DOHH2 (cell line): Measurements from ENCODE around the gene MICAL1.
A peak's percentile ranks its signal among the peaks of the same experiment; 100 is the strongest.

ENCODE experiments used
- H3F3A ChIP-seq: fragments of 200-600 bp; sonication (generic), shearing (Covaris generic); 2 replicates; pipeline ENCODE4 v1.6.0; 2016; ENCODE audit warnings: antibody characterized with exemption, mild to moderate bottlenecking; ENCODE audit not compliant: control insufficient read depth, insufficient read depth
- H3K27ac ChIP-seq: fragments of 200-600 bp; sonication (generic); 2 replicates; pipeline ENCODE4 v1.5.1; 2014; ENCODE audit warnings: low read depth, mild to moderate bottlenecking, low read length, moderate library complexity
- H3K27me3 ChIP-seq: fragments of 200-600 bp; sonication (generic); 2 replicates; pipeline ENCODE4 v1.6.1; 2014; ENCODE audit warnings: mild to moderate bottlenecking, low read length, mixed read lengths; ENCODE audit not compliant: control insufficient read depth
- H3K36me3 ChIP-seq: fragments of 200-600 bp; sonication (generic); 2 replicates; pipeline ENCODE4 v1.6.1; 2014; ENCODE audit warnings: mild to moderate bottlenecking, low read length, moderate library complexity, mixed read lengths; ENCODE audit not compliant: control insufficient read depth
- H3K4me1 ChIP-seq: fragments of 200-600 bp; sonication (generic); 2 replicates; pipeline ENCODE4 v1.6.1; 2014; ENCODE audit warnings: mild to moderate bottlenecking, low read length, mixed read lengths; ENCODE audit not compliant: control insufficient read depth
- H3K4me2 ChIP-seq: fragments of 200-600 bp; sonication (generic); 2 replicates; pipeline ENCODE4 v1.6.0; 2014; ENCODE audit warnings: mild to moderate bottlenecking, low read length, moderate library complexity
- H3K4me3 ChIP-seq: fragments of 200-600 bp; sonication (generic); 2 replicates; pipeline ENCODE4 v1.5.1; 2014; ENCODE audit warnings: mild to moderate bottlenecking, low read length, mixed read lengths
- H3K79me2 ChIP-seq: fragments of 200-600 bp; sonication (generic); 2 replicates; pipeline ENCODE4 v1.6.1; 2014; ENCODE audit warnings: mild to moderate bottlenecking, low read length, mixed read lengths; ENCODE audit not compliant: control insufficient read depth
- H3K9me2 ChIP-seq: fragments of 200-600 bp; sonication (generic); replicated peaks from 2 replicates; pipeline ENCODE4 v1.6.1; 2014; ENCODE audit warnings: mild to moderate bottlenecking, low read length, mixed read lengths; ENCODE audit not compliant: control insufficient read depth
- H3K9me3 ChIP-seq: fragments of 200-600 bp; sonication (generic); 2 replicates; pipeline ENCODE4 v1.6.1; 2014; ENCODE audit warnings: antibody characterized with exemption, low read length, mixed read lengths; ENCODE audit not compliant: control insufficient read depth, insufficient read depth
- H4K20me1 ChIP-seq: fragments of 200-600 bp; sonication (generic); 2 replicates; pipeline ENCODE4 v1.6.0; 2014; ENCODE audit warnings: low read depth, mild to moderate bottlenecking, antibody characterized with exemption, low read length, moderate library complexity; ENCODE audit not compliant: control insufficient read depth, insufficient read depth
- EZH2phosphoT487 ChIP-seq: fragments of 200-600 bp; sonication (generic); IDR thresholded peaks from 2 replicates; pipeline ENCODE4 v1.6.1; 2017; ENCODE audit warnings: borderline replicate concordance, mild to moderate bottlenecking, antibody characterized with exemption, low read length, moderate library complexity, mixed read lengths
- TF ChIP-seq, protein P1 (sequence below): fragments of 200-600 bp; sonication (generic); IDR thresholded peaks from one replicate; pipeline ENCODE4 v1.5.1; 2014; ENCODE audit warnings: antibody characterized with exemption, mild to moderate bottlenecking, low read depth, low read length; ENCODE audit not compliant: poor library complexity, severe bottlenecking

Gene MICAL1

DNA sequence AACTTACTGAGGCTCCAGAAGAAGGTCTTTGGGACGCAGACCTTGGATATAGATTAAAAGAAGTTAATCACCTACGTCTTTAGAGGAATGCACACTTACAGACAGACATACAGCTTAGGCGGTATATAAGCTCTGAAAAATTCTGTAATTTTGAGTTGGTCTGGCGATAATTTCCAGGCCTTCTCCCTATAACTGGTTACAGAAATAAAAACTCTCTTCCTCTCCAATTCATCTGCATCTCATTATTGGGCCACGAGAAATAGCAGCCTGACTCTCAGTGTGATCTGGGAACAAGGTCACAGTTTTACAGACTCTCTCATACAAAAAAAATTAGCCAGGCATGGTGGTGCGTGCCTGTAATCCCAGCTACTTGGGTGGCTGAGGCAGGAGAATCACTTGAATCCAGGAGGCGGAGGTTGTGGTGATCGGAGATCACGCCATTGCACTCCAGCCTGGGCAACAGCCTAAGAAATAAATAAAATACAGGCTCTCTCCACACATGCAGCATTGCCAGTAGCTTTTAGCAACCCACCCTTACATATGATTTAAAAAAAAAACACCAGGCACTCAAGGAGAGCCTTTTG is 22.7 kb upstream of the MICAL1 start:
- Histone ChIP-seq H3K36me3 (peaks cover 85% of the 10 kb centered on the region), H3K4me3 (peak overlapping the region; percentile 54), H3K9me2 (no peaks in the 10 kb centered on the region)

DNA sequence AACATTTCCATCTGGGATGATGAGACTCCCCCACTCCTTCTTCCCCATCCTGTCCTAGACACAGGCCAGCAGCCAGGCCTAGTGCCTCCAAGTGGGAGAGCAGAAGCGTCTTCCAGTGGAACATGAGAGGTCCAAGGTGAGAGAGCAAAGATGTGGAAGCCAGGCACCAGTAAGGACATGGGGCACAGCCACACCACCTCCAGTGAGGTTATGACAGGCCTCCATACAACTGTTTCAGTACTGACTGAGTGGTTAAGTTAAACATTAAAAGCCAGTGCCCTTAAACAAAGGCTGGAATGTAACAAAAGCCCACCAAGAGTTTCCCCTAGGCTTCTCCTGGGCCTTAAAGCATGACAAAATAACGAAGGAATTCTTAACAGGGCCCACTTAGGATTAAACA is 22.2 kb upstream of the MICAL1 start:
- peaks cover 93% of the 10 kb centered on the region for H3K79me2 ChIP-seq
- H3K36me3 ChIP-seq, result peaks cover 91% of the 10 kb centered on the region
- TF ChIP-seq EZH2phosphoT487, result no peak
- TF ChIP-seq, protein P1, sequence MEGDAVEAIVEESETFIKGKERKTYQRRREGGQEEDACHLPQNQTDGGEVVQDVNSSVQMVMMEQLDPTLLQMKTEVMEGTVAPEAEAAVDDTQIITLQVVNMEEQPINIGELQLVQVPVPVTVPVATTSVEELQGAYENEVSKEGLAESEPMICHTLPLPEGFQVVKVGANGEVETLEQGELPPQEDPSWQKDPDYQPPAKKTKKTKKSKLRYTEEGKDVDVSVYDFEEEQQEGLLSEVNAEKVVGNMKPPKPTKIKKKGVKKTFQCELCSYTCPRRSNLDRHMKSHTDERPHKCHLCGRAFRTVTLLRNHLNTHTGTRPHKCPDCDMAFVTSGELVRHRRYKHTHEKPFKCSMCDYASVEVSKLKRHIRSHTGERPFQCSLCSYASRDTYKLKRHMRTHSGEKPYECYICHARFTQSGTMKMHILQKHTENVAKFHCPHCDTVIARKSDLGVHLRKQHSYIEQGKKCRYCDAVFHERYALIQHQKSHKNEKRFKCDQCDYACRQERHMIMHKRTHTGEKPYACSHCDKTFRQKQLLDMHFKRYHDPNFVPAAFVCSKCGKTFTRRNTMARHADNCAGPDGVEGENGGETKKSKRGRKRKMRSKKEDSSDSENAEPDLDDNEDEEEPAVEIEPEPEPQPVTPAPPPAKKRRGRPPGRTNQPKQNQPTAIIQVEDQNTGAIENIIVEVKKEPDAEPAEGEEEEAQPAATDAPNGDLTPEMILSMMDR, result no peak
- H3F3A ChIP-seq, result no peaks in the 10 kb centered on the region
- H3K27me3 ChIP-seq, result no peaks in the 10 kb centered on the region
- no peaks in the 10 kb centered on the region for H3K9me3 ChIP-seq
- H3K4me2 ChIP-seq, result peak overlapping the region; percentile 62
- H3K4me1 ChIP-seq, result peaks cover 50% of the 10 kb centered on the region
- H3K9me2 ChIP-seq, result no peaks in the 10 kb centered on the region
- no peak overlapping the region for H3K27ac ChIP-seq
- peak overlapping the region; percentile 54 for H3K4me3 ChIP-seq
- H4K20me1 ChIP-seq, result peaks cover 15% of the 10 kb centered on the region

More for the DNA sequence above, 22.7 kb upstream of the MICAL1 start:
- Histone ChIP-seq H3K4me1 (peaks cover 47% of the 10 kb centered on the region), H3F3A (no peaks in the 10 kb centered on the region), H3K27me3 (no peaks in the 10 kb centered on the region), H4K20me1 (peaks cover 15% of the 10 kb centered on the region), H3K9me3 (no peaks in the 10 kb centered on the region), H3K79me2 (peaks cover 90% of the 10 kb centered on the region), H3K4me2 (peak overlapping the region; percentile 62), H3K27ac (no peak overlapping the region)
- no peak for TF ChIP-seq EZH2phosphoT487
- TF ChIP-seq, protein P1, result no peak

DNA sequence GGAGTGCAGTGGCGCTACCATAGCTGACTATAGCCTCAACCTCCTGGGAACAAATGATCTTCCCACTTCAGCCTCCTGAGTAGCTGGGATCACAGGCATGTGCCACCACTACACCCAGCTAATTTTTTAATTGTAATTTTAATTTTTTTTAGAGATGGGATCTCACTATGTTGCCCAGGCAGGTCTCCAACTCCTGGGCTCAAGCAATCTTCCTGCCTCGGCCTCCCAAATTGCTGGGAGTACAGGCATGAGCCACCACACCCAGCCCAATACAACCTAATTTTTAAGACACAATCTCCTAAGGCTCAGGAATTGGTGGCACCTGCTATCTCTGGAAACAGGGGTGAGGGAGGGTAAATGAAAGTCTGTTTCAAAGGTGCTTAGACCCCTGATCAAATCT is 21.6 kb upstream of the MICAL1 start:
- Histone ChIP-seq H3K27ac (no peak overlapping the region), H3K9me2 (no peaks in the 10 kb centered on the region), H3K4me3 (peak overlapping the region; percentile 54; the same call in 1 of the 2 replicates), H3K4me1 (peaks cover 55% of the 10 kb centered on the region), H3K9me3 (no peaks in the 10 kb centered on the region), H3F3A (no peaks in the 10 kb centered on the region), H3K36me3 (peaks cover 96% of the 10 kb centered on the region), H4K20me1 (peaks cover 15% of the 10 kb centered on the region), H3K4me2 (peak overlapping the region; percentile 62), H3K79me2 (peaks cover 93% of the 10 kb centered on the region), H3K27me3 (no peaks in the 10 kb centered on the region)
- TF ChIP-seq EZH2phosphoT487, result no peak

DNA sequence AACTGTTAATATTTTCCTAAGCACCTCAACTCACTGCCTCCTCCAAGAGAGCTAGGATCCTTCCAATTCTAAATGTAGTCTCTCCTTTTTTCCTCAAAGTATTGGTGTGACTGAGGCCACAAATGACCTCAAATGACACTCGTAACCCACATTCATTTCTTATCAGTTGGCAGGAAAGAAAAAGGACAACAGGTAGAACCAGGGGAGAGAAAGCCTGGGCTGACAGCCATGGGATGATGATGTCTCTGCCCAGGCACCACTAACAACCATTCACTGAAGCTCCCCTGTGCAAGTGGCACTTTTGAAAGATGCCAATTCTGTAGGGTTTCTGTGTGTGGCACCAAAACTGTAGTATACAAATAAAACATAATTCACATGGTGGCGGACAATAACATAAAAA is 20.1 kb upstream of the MICAL1 start:
- no peak for TF ChIP-seq EZH2phosphoT487
- TF ChIP-seq, protein P1, result no peak
- peaks cover 96% of the 10 kb centered on the region for H3K36me3 ChIP-seq
- H3F3A ChIP-seq, result no peaks in the 10 kb centered on the region
- H3K4me3 ChIP-seq, result no peak overlapping the region
- peaks cover 83% of the 10 kb centered on the region for H3K79me2 ChIP-seq
- no peak overlapping the region for H3K4me2 ChIP-seq
- no peaks in the 10 kb centered on the region for H3K27me3 ChIP-seq
- peaks cover 10% of the 10 kb centered on the region for H4K20me1 ChIP-seq
- peaks cover 40% of the 10 kb centered on the region for H3K4me1 ChIP-seq
- H3K9me3 ChIP-seq, result no peaks in the 10 kb centered on the region
- H3K27ac ChIP-seq, result no peak overlapping the region
- no peaks in the 10 kb centered on the region for H3K9me2 ChIP-seq
